GM18861 (cell line): ENCODE data around the gene NTN4.
"Not testable (repeated sequence)": the region's sequence is repeated elsewhere in the genome, so short reads cannot be mapped to it uniquely, and the experiment has no call there.

ENCODE experiments used
- ATAC-seq: cut with Tn5 transposase; IDR thresholded peaks from one replicate; pipeline ENCODE4 v1.9.1; 2021; ENCODE audit not compliant: unreplicated experiment

The NTN4 gene

DNA sequence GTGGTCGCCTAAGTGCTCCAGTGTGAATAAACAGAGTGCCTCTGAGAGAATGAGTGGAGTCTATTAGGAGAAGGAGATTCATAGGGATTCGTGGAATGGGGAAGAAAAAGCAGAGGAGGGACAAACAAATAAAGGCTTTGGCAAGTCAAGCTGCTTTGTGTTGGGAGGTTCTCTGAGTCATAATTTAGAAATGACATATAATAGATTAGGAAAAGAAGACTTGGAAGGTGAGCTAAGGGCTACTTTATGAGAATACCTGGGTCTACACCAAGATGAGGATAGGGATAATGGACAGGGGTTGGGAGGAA is 6.4 kb upstream of the NTN4 start:
- ATAC-seq: no peak

DNA sequence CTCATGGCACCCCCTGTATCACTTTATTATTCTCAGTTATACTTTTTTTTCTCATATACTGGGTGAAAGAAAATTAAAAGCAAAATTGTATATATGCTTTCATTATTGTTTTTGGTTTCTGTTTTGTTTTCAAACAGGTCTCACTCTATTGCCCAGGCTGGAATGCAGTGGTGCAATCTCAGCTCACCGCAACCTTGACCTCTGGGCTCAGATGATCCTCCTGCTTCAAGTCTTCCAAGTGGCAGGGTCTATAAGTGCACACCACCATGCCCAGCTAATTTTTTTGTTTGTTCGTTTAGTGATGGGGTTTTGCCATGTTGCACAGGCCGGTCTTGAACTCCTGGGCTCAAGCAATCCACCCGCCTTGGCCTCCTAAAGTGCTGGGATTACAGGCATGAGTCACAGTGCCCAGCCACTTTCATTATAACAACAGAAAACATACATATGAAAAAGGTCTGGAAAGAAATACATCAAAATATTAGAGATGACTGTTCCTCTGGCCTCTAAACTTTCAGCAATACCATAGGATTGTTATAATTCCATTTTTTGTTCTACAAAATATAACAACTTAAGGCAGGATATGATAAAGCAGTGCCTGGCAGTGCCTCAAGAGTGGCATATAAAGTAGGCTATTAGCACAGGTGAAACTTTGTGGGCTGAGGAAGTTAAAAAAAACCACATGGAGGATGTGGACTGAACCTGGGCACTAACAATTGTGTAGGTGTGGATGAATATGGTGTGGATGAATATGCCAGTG is 5.8 kb upstream of the NTN4 start:
- no peak for ATAC-seq

GRCh38 chr12:95790917-95791849 is 619 bp upstream of the NTN4 start:
- ATAC-seq: no peak

DNA sequence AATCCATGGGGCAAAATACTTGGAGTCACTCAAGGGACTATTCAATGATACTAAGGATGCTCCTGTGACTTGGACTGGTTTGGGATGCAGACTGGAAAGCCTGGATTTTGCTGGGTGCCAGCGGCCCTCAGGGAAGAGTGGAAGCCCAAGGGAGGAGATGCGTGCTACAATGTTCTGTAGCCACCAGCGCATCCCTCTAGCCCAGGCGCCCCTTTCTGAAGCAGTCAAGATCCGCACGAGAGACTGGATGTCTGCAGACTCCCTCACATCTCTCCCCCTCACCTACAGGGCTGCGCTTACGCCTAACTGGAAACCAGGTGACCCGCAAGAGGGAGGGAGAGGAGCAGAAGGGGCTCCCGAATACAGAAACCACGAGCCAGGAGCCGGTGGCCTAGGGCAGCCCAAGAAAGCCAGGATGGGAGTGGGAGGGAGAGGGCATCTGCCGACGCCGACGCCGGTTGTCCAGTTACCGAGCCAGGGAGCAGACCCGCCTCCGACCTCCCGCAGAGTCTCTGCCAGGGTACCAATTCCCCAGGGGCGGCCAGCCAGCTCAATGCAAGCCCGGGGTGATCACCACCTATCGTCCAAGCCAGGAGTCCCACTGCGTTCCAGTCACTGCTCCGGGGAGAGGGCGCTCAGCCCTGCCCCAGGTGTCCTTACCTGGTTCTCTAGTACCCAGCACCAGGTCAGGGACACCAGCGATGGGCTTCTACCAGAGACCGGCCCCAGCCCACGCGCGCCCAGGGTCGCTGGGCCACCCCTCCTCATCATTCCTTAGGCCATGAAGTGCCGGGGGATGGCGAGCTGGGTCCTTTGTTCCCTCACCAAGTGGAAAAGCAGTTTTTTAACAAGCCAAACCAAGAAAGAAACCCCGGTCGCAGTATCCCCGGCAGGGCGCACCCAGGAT is 1.2 kb downstream of the NTN4 start:
- no peak for ATAC-seq

- no peak for ATAC-seq
Observed at GRCh38 chr12:95788637-95789036, 1.9 kb downstream of the NTN4 start.

DNA sequence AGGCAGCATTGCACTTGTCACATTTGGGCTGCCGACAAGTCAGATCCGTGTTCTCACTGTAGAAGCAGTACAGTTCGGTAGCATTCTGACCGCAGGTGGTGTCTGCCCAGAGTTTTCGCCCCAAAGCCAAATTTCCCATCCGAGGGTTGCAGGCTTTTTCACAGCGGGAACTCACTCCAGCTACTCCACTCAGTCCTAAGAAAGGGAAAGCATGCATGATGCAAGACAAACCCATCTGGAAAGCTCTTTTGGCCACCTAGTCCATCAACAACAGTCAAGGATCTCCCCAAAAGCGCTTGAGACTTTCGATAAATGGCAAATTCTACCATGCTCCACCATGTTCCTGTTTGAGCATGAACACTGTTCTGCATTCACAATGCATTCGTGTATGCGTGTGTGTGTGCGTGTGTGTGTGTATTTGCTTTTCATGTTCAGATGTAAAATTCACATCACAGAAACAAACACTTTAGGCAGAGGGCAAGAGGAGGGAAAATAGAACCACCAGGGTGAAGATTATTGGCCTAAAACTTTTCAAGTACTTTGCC is 3.2 kb downstream of the NTN4 start:
- no peak for ATAC-seq

- no peak for ATAC-seq
Observed at GRCh38 chr12:95784915-95785314, 5.6 kb downstream of the NTN4 start.

GRCh38 chr12:95784286-95784685 is 6.3 kb downstream of the NTN4 start:
- no peak for ATAC-seq

DNA sequence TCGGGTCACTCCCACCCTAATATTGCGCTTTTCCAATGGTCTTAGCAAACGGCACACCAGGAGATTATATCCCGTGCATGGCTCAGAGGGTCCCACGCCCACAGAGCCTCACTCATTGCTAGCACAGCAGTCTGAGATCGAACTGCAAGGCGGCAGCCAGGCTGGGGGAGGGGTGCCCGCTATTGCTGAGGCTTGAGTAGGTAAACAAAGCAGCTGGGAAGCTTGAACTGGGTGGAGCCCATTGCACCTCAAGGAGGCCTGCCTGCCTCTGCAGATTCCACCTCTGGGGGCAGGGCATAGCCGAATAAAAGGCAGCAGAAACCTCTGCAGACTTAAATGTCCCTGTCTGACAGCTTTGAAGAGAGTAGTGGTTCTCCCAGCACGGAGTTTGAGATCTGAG is 15.1 kb downstream of the NTN4 start:
- ATAC-seq: not testable (repeated sequence)

- ATAC-seq: no peak
Observed at GRCh38 chr12:95774311-95775045, 16.1 kb downstream of the NTN4 start.

GRCh38 chr12:95773320-95773719 is 17.2 kb downstream of the NTN4 start:
- no peak for ATAC-seq

- no peak for ATAC-seq
Observed at GRCh38 chr12:95767703-95768102, 22.9 kb downstream of the NTN4 start.

DNA sequence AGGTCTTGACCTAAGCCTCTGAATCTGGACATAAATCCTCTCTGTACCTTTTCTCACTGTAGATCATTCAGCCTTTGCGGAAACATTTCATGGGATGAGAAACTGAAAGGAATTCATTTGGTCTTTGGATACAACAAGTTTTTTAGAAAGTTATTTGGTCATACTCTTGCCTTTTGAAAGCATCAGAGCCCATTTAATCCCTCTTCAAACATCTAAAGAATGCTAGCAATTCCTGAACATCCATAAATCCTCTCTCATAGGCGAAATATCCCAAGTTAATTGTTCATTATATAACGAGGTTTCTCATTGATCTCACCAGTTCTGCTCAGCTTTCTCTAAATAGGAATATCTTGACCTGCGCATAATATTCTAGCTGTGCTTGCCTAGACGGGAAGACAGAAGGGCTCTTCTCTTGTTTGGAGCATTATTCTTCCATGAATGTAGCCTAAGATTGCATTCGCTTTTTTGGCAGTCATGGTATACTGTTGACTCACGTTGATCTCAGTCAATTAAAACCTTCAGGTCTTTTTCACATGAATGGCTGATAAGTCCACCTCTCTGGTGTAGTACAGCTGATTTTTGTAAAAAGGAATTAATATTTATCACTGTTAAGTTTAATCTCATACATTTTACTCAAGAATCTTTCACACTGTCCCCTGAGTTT is 24.1 kb downstream of the NTN4 start:
- ATAC-seq: no peak

- no peak for ATAC-seq
Observed at GRCh38 chr12:95764848-95765247, 25.7 kb downstream of the NTN4 start.

GRCh38 chr12:95763809-95764253 is 26.7 kb downstream of the NTN4 start:
- ATAC-seq: no peak

DNA sequence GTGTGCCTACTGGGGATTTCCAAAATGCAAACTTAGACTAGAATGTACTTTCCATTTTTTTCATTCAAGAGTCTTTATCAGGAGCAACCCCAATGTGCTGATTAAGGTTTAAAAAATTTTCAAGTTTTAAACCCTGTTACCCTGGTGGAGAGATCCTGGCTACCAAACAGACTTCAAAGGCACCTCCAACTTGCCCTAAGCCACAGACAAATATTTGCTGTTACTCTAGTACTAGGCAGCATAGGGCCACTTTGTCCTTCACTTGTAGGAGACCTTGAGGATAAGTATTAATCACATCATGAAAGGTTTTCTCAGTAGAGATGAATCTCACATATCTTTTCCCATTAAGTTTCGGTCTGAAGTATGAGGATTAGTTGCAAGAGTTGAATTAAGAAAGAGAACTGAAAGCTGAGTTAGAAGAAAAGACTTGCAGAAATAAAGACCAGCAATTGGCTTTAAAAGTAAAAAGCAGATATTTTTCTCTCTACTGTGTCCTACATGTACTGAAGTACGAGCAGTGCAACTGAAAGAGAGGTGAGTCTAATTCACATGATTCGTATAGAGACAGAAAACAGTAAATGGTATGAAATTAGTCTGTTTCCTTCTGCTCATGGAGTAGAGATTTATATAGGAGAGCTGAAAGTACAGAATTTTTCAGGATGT is 28.3 kb downstream of the NTN4 start:
- no peak for ATAC-seq

DNA sequence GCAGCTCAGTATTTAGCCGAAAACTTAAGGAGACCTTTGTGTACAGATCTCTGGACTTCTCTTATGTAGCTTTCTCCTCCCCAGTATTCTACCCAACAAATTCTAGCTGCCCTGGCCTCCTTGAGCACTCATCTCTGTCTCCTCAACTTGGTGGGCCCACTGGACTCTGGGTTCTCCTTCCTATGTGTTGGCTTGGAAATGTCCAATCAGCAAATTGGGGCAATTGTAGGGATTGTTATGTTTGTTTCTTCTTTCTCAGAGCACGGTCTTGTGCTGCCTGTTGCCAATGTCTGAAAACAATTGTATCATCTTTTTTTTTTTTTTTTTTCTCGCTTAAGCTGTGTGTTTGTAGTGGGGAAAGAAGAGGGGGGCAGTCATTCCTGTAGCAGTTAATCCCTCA is 30.2 kb downstream of the NTN4 start:
- ATAC-seq: no peak

GRCh38 chr12:95759718-95760117 is 30.8 kb downstream of the NTN4 start:
- no peak for ATAC-seq

DNA sequence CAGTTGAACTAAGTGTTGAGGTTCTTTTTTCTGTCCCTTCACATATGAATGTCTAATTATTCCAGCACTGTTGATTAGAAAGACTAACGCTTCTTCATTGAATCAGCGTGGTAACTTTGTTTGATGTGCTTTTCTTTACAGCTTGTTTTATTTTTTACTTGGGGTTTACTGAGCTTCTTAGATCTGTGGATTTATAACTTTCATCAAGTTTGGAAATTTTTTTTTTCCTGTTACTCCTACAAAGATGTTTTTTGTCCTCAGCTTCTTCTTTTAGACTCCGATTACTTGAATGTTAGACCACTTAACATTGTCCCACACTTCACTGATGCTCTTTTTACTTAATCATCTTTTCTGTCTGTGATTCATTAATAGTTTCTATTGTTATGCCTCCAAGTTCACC is 31.5 kb downstream of the NTN4 start:
- ATAC-seq: no peak
